GM06990 (cell line): Measurements from ENCODE around the gene TADA2B.

Experiments
- DNase-seq: peaks from one replicate; pipeline ENCODE4 v3.0.0-alpha.2; 2011; ENCODE audit not compliant: insufficient read length; ENCODE audit errors: extremely low read depth
- H3K27me3 ChIP-seq: replicated peaks from 2 replicates; pipeline ENCODE4 v1.6.0; 2011; ENCODE audit warnings: low read length; ENCODE audit not compliant: control insufficient read depth, insufficient read depth
- H3K36me3 ChIP-seq: 2 replicates; pipeline ENCODE4 v1.5.1; 2011; ENCODE audit warnings: low read length; ENCODE audit not compliant: control insufficient read depth, insufficient read depth
- H3K4me3 ChIP-seq: replicated peaks from 2 replicates; pipeline ENCODE4 v1.5.1; 2011; ENCODE audit warnings: low read depth, mild to moderate bottlenecking, control low read depth, low read length
- CTCF ChIP-seq: IDR thresholded peaks from 2 replicates; pipeline ENCODE4 v1.5.1; 2011; ENCODE audit warnings: low read length, control low read depth, mild to moderate bottlenecking, inconsistent platforms; ENCODE audit not compliant: insufficient read depth, poor library complexity, severe bottlenecking

The TADA2B gene

GRCh38 chr4:7019367-7019766 lies 23.8 kb upstream of the TADA2B start:
- Histone ChIP-seq H3K36me3 (peaks cover 21% of the 10 kb centered on the region), H3K27me3 (no peaks in the 10 kb centered on the region), H3K4me3 (no peak overlapping the region)
- no peak for TF ChIP-seq CTCF
- no peak for DNase-seq

- no peak for DNase-seq
- no peak for TF ChIP-seq CTCF
- Histone ChIP-seq H3K36me3 (peaks cover 22% of the 10 kb centered on the region), H3K4me3 (no peak overlapping the region), H3K27me3 (no peaks in the 10 kb centered on the region)
These were observed 22.9 kb upstream of the TADA2B start for GRCh38 chr4:7020290-7020689.

GRCh38 chr4:7020856-7021255 lies 22.3 kb upstream of the TADA2B start:
- H3K4me3 ChIP-seq = no peak overlapping the region
- no peak for TF ChIP-seq CTCF
- no peaks in the 10 kb centered on the region for H3K27me3 ChIP-seq
- H3K36me3 ChIP-seq = peaks cover 24% of the 10 kb centered on the region
- DNase-seq = no peak

GRCh38 chr4:7021355-7021754 lies 21.8 kb upstream of the TADA2B start:
- H3K36me3 ChIP-seq = peaks cover 22% of the 10 kb centered on the region
- TF ChIP-seq CTCF = no peak
- no peaks in the 10 kb centered on the region for H3K27me3 ChIP-seq
- no peak for DNase-seq
- H3K4me3 ChIP-seq = no peak overlapping the region

- DNase-seq = no peak
- Histone ChIP-seq H3K36me3 (peaks cover 20% of the 10 kb centered on the region), H3K27me3 (no peaks in the 10 kb centered on the region), H3K4me3 (no peak overlapping the region)
- no peak for TF ChIP-seq CTCF
These were observed 21.1 kb upstream of the TADA2B start for GRCh38 chr4:7021930-7022664.

- H3K36me3 ChIP-seq = peaks cover 20% of the 10 kb centered on the region
- TF ChIP-seq CTCF = no peak
These were observed 19.7 kb upstream of the TADA2B start for GRCh38 chr4:7023486-7023885.

More at GRCh38 chr4:7023486-7023885, 19.7 kb upstream of the TADA2B start:
- no peak for DNase-seq
- no peak overlapping the region for H3K4me3 ChIP-seq
- no peaks in the 10 kb centered on the region for H3K27me3 ChIP-seq
